GM06990 (cell line): ENCODE results near the gene CCDC70.

Experiments
- DNase-seq: peaks from one replicate; pipeline ENCODE4 v3.0.0-alpha.2; 2011; ENCODE audit not compliant: insufficient read length; ENCODE audit errors: extremely low read depth
- H3K27me3 ChIP-seq: replicated peaks from 2 replicates; pipeline ENCODE4 v1.6.0; 2011; ENCODE audit warnings: low read length; ENCODE audit not compliant: control insufficient read depth, insufficient read depth
- H3K36me3 ChIP-seq: 2 replicates; pipeline ENCODE4 v1.5.1; 2011; ENCODE audit warnings: low read length; ENCODE audit not compliant: control insufficient read depth, insufficient read depth
- H3K4me3 ChIP-seq: replicated peaks from 2 replicates; pipeline ENCODE4 v1.5.1; 2011; ENCODE audit warnings: low read depth, mild to moderate bottlenecking, control low read depth, low read length
- TF ChIP-seq, protein P1 (sequence below): IDR thresholded peaks from 2 replicates; pipeline ENCODE4 v1.5.1; 2011; ENCODE audit warnings: low read length, control low read depth, mild to moderate bottlenecking, inconsistent platforms; ENCODE audit not compliant: insufficient read depth, poor library complexity, severe bottlenecking

The CCDC70 gene

DNA sequence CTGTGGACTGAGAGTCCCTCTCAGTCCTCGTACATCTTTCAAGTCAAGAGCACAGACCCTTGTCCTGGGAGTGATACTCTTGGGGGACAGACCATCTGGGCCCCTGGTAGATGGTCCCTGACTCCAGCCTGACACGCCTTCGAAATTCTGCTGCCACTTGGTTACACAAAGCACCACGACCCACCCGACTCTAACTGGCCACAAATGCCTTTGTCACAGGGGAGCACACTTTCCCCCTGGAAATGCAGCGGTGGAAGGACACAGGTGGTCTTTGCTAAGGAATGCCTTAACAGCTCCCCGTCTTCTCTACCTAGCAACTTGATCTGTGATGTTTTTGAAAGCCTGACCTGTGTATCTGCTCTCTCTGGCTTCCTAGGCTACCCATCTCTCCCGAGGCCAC, 44.1 kb upstream of the CCDC70 start:
- TF ChIP-seq, protein P1, sequence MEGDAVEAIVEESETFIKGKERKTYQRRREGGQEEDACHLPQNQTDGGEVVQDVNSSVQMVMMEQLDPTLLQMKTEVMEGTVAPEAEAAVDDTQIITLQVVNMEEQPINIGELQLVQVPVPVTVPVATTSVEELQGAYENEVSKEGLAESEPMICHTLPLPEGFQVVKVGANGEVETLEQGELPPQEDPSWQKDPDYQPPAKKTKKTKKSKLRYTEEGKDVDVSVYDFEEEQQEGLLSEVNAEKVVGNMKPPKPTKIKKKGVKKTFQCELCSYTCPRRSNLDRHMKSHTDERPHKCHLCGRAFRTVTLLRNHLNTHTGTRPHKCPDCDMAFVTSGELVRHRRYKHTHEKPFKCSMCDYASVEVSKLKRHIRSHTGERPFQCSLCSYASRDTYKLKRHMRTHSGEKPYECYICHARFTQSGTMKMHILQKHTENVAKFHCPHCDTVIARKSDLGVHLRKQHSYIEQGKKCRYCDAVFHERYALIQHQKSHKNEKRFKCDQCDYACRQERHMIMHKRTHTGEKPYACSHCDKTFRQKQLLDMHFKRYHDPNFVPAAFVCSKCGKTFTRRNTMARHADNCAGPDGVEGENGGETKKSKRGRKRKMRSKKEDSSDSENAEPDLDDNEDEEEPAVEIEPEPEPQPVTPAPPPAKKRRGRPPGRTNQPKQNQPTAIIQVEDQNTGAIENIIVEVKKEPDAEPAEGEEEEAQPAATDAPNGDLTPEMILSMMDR, result no peak
- no peaks in the 10 kb centered on the region for H3K27me3 ChIP-seq
- no peaks in the 10 kb centered on the region for H3K36me3 ChIP-seq
- no peak overlapping the region for H3K4me3 ChIP-seq
- DNase-seq, result no peak

DNA sequence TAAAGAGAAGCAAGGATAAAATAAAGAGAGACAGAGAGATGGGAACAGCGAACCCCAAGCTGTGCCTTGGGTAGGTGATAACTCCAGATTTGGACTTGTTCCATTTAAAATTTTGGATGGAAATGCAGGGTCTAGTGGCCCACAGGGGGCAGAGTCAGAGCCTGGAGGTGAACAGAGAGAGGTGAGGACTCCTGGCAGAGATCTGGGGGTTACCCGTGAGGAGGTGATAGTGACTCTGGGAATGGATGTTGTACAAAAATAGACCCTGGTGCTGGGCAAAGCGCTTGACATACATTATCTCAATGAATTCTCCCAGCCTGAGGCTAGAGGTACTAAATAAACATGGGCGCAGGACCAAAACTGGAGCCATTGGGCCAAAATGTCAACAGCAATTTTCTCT, 43.5 kb upstream of the CCDC70 start:
- no peak overlapping the region for H3K4me3 ChIP-seq
- H3K36me3 ChIP-seq, result no peaks in the 10 kb centered on the region
- no peaks in the 10 kb centered on the region for H3K27me3 ChIP-seq
- TF ChIP-seq, protein P1, result no peak
- no peak for DNase-seq

DNA sequence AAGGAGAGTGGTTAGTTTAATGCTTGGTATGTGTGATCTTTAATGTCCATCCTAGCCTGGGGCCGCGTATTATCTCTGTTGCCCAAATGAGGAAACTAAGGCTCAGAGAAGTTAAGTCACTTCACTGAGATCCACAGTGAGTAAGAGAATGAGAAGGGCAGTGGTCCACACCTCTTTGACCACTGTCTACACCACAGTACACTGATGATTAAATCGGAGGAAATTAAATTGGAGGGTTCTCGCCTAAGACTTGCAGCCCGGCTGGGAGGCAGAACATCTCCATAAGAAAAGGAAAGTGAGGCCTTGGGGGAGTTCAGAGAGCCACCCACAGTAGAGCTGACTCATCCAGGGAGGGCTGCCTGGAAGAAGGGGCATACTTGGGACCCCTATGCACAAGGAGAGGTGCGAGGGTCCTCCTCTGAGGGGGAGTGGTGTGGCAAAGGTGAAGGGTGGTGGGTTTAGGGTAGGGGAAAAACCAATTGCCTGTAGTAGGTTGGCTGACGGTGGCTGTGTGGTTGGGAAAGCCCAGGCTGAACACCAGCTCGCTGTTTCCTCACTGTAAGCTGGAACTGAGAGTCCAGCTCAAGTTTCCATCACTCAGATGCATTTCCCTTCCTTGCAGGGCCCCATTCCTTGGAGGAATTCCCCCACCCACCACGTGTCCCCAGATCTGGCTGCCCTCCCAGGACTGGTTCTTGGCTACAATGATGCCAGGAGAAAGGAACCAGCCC, 42.8 kb upstream of the CCDC70 start:
- Histone ChIP-seq H3K27me3 (no peaks in the 10 kb centered on the region), H3K36me3 (no peaks in the 10 kb centered on the region), H3K4me3 (no peak overlapping the region)
- TF ChIP-seq, protein P1, result no peak
- DNase-seq, result peak; percentile 30

DNA sequence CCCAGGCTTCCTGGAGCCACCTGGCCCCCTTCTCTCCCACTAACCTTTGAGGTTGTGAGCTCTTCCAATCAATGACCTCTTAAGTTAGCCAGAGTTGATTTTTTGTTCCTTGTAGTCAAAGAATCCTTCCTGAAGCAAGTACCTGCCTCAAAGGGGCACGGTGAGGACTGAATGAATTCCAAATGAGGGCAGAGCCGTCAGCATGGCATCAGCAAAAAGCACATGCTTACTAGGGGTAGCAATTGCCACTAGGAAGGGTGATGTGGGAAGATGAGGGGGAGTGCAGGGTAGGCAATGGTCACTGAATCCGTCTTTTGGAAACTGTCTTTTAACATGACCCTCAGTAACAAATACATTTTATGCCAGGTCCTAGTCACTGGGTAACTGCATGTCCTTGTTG, 42.2 kb upstream of the CCDC70 start:
- Histone ChIP-seq H3K4me3 (no peak overlapping the region), H3K27me3 (no peaks in the 10 kb centered on the region), H3K36me3 (no peaks in the 10 kb centered on the region)
- TF ChIP-seq, protein P1, result no peak
- no peak for DNase-seq

DNA sequence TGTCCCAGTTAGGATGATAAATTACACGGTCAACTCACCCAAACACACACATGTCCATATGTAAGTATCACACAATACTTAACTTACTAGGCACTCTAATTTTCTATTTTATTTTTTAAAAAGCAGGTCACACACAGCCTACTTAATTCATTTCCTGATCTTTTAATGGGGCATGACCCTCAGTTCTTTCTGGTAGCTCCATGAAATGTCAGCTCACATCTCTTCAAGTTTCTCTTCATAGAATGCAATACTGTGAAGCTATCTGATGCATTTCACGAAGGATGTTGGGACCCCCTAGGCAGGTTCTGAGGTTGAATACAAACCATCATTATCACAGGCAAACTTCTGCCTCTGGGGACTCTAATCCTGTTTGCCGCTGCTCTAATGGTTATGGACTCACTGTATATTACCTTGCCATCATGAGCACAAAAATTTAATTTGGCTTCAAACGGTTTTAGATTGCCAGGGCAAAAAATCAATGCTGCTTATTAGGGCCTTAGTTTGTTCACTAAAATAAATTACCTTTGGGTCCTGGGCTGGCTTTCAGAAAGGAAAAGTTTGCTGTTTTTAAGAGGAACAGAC, 41.7 kb upstream of the CCDC70 start:
- no peak for DNase-seq
- H3K27me3 ChIP-seq, result no peaks in the 10 kb centered on the region
- no peaks in the 10 kb centered on the region for H3K36me3 ChIP-seq
- no peak overlapping the region for H3K4me3 ChIP-seq
- TF ChIP-seq, protein P1, result no peak

DNA sequence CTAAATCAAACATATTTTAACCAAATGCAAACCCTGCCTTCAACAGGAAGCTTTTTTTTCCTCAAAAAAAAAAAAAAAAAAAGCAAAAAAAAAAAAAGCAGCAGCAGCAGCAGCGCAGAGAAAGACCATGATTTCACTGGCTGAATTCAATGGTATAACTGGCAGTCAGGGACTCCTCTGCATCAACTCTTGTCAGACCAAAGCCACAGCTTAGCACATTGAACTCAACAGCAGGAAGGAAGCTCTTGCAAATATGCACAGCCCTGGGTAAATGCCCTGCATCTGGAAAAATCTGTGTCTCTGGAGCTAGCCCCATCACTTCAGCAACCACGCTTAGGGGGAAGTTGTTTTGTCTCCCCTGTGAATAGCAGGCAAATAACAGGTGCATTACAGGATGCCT, 40.2 kb upstream of the CCDC70 start:
- no peak for DNase-seq

More for the DNA sequence above, 40.2 kb upstream of the CCDC70 start:
- Histone ChIP-seq H3K4me3 (no peak overlapping the region), H3K36me3 (no peaks in the 10 kb centered on the region), H3K27me3 (no peaks in the 10 kb centered on the region; the same call in 1 of the 2 replicates)
- TF ChIP-seq, protein P1, result no peak
